T1000 (cell line): ENCODE data around the gene G6PC2.
"Not testable (repeated sequence)": the region's sequence is repeated elsewhere in the genome, so short reads cannot be mapped to it uniquely, and the experiment has no call there.

Experiments
- DNase-seq: peaks from one replicate; lab custom pipeline; 2025; ENCODE audit warnings: mixed read lengths; lab: John Stamatoyannopoulos, UW

Gene G6PC2

GRCh38 chr2:168901003-168901402 is at the start of gene G6PC2:
Gene G6PC2 (plus strand): TSS chr2:168901291. CDS start chr2:168901332, 41 bp downstream.
- no peak for DNase-seq

- DNase-seq = peak; percentile 12
Observed at GRCh38 chr2:168851674-168852320, 49.3 kb upstream of the G6PC2 start.

- no peak for DNase-seq
Observed at GRCh38 chr2:168852481-168852880, 48.6 kb upstream of the G6PC2 start.

- DNase-seq = no peak
Observed at GRCh38 chr2:168853471-168853870, 47.6 kb upstream of the G6PC2 start.

- no peak for DNase-seq
Observed at GRCh38 chr2:168854651-168855050, 46.4 kb upstream of the G6PC2 start.

- no peak for DNase-seq
Observed at GRCh38 chr2:168855601-168856000, 45.5 kb upstream of the G6PC2 start.

- no peak for DNase-seq
Observed at GRCh38 chr2:168858146-168858545, 42.9 kb upstream of the G6PC2 start.

GRCh38 chr2:168867164-168867563 is 33.9 kb upstream of the G6PC2 start:
- DNase-seq = not testable (repeated sequence)

- not testable (repeated sequence) for DNase-seq
Observed at GRCh38 chr2:168870369-168870768, 30.7 kb upstream of the G6PC2 start.

GRCh38 chr2:168870824-168871223 is 30.3 kb upstream of the G6PC2 start:
- not testable (repeated sequence) for DNase-seq

GRCh38 chr2:168874368-168875054 is 26.6 kb upstream of the G6PC2 start:
- no peak for DNase-seq

- DNase-seq = not testable (repeated sequence)
Observed at GRCh38 chr2:168882163-168882562, 18.9 kb upstream of the G6PC2 start.

GRCh38 chr2:168884975-168885374 is 16.1 kb upstream of the G6PC2 start:
- DNase-seq = no peak

GRCh38 chr2:168889635-168890005 is 11.5 kb upstream of the G6PC2 start:
- DNase-seq = no peak

GRCh38 chr2:168890006-168890782 is 10.9 kb upstream of the G6PC2 start, which contains the start of gene SPC25:
Gene SPC25 (minus strand): TSS chr2:168890430. CDS start chr2:168889519, 911 bp downstream.
- DNase-seq = peak; percentile 80

GRCh38 chr2:168892327-168892726 is 8.8 kb upstream of the G6PC2 start:
- no peak for DNase-seq

- no peak for DNase-seq
Observed at GRCh38 chr2:168894101-168894500, 7.0 kb upstream of the G6PC2 start.

GRCh38 chr2:168894720-168895119 is 6.4 kb upstream of the G6PC2 start:
- no peak for DNase-seq

GRCh38 chr2:168895771-168896170 is 5.3 kb upstream of the G6PC2 start:
- DNase-seq = no peak

GRCh38 chr2:168896783-168897182 is 4.3 kb upstream of the G6PC2 start:
- DNase-seq = no peak

- no peak for DNase-seq
Observed at GRCh38 chr2:168897449-168897848, 3.6 kb upstream of the G6PC2 start.

- no peak for DNase-seq
Observed at GRCh38 chr2:168903888-168904287, 2.8 kb downstream of the G6PC2 start.

GRCh38 chr2:168904358-168904757 is 3.3 kb downstream of the G6PC2 start:
- DNase-seq = no peak
